ENCODE measurements around the gene NPC1.

- TF ChIP-seq CTCF (IDR thresholded peaks at IDR 0.05) (no peak), MAFK (IDR thresholded peaks at IDR 0.05; ENCODE audit: partially characterized antibody) (no peak), RAD21 (conservative IDR thresholded peaks at IDR 0.05 in 1 of 2, IDR thresholded peaks at IDR 0.05 in 1 of 2) (no peak)
Measured at GRCh38 chr18:23523429-23524212, 62.7 kb downstream of the NPC1 start.

Data from A549 (cell line).